Trophoblast cell (in vitro differentiated cells and primary cell): ENCODE results near the gene RPS28.
A peak's percentile ranks its signal among the peaks of the same experiment; 100 is the strongest.

ENCODE experiments used
- DNase-seq, 2 donors: peaks; one replicate each; pipeline ENCODE4 v3.0.0-alpha.2; 2016
- H2AFZ ChIP-seq: 2 replicates; pipeline ENCODE4 v1.6.1; 2013; ENCODE audit warnings: low read length, moderate library complexity, mild to moderate bottlenecking; ENCODE audit not compliant: insufficient read depth, poor library complexity
- H2AK5ac ChIP-seq: 2 replicates; pipeline ENCODE4 v1.6.1; 2013; ENCODE audit warnings: mild to moderate bottlenecking, low read length
- H2BK120ac ChIP-seq: 2 replicates; pipeline ENCODE4 v1.6.1; 2013; ENCODE audit warnings: low read length, mild to moderate bottlenecking, moderate library complexity; ENCODE audit not compliant: insufficient read depth, poor library complexity
- H2BK12ac ChIP-seq: 2 replicates; pipeline ENCODE4 v1.6.1; 2013; ENCODE audit warnings: mild to moderate bottlenecking, low read length, moderate library complexity
- H2BK5ac ChIP-seq: 2 replicates; pipeline ENCODE4 v1.6.1; 2013; ENCODE audit warnings: low read length, low read depth, moderate library complexity, mild to moderate bottlenecking; ENCODE audit not compliant: poor library complexity
- H3K14ac ChIP-seq: 2 replicates; pipeline ENCODE4 v1.6.1; 2013; ENCODE audit warnings: mild to moderate bottlenecking, low read length
- H3K18ac ChIP-seq: 2 replicates; pipeline ENCODE4 v1.6.1; 2013; ENCODE audit warnings: mild to moderate bottlenecking, low read length
- H3K23ac ChIP-seq: 2 replicates; pipeline ENCODE4 v1.6.1; 2013; ENCODE audit warnings: low read length
- H3K27ac ChIP-seq: 2 replicates; pipeline ENCODE4 v1.5.1; 2013; ENCODE audit warnings: low read depth, mild to moderate bottlenecking, inconsistent platforms, low read length, moderate library complexity
- H3K27me3 ChIP-seq: 2 replicates; pipeline ENCODE4 v1.6.1; 2013; ENCODE audit warnings: inconsistent platforms, mild to moderate bottlenecking, low read length, moderate library complexity; ENCODE audit not compliant: insufficient read depth
- H3K36me3 ChIP-seq, 2 experiments: 1 replicate in 1 of 2; 2 replicates in 1 of 2; pipeline ENCODE4 v1.6.1; 2013; ENCODE audit warnings: low read length in 2 of 2, mild to moderate bottlenecking in 2 of 2, moderate library complexity in 1 of 2; ENCODE audit not compliant: insufficient read depth in 2 of 2, control insufficient read depth in 1 of 2
- H3K4ac ChIP-seq: 2 replicates; pipeline ENCODE4 v1.6.1; 2013; ENCODE audit warnings: low read depth, mild to moderate bottlenecking, low read length, moderate library complexity
- H3K4me1 ChIP-seq, 2 experiments: 1 replicate in 1 of 2; 2 replicates in 1 of 2; pipeline ENCODE4 v1.6.1; 2013; ENCODE audit warnings: low read length in 2 of 2, mild to moderate bottlenecking in 2 of 2, moderate library complexity in 1 of 2; ENCODE audit not compliant: insufficient read depth in 2 of 2, control insufficient read depth in 1 of 2
- H3K4me2 ChIP-seq: 2 replicates; pipeline ENCODE4 v1.6.1; 2013; ENCODE audit warnings: inconsistent platforms, mild to moderate bottlenecking, low read length, moderate library complexity
- H3K4me3 ChIP-seq: 2 replicates; pipeline ENCODE4 v1.5.1; 2013; ENCODE audit warnings: mild to moderate bottlenecking, low read depth, low read length, inconsistent platforms
- H3K79me1 ChIP-seq: one replicate; pipeline ENCODE4 v1.6.1; 2013; ENCODE audit warnings: low read length
- H3K79me2 ChIP-seq: 2 replicates; pipeline ENCODE4 v1.6.1; 2013; ENCODE audit warnings: low read length, mild to moderate bottlenecking; ENCODE audit not compliant: control insufficient read depth, insufficient read depth, poor library complexity
- H3K9ac ChIP-seq: 2 replicates; pipeline ENCODE4 v1.6.1; 2013; ENCODE audit warnings: mild to moderate bottlenecking, low read length
- H3K9me3 ChIP-seq: 2 replicates; pipeline ENCODE4 v1.6.1; 2013; ENCODE audit warnings: low read depth, mild to moderate bottlenecking, control low read depth, inconsistent platforms, low read length; ENCODE audit not compliant: insufficient read depth
- H4K12ac ChIP-seq: 2 replicates; pipeline ENCODE4 v1.6.1; 2013; ENCODE audit warnings: low read depth, mild to moderate bottlenecking, low read length, moderate library complexity
- H4K8ac ChIP-seq: 2 replicates; pipeline ENCODE4 v1.6.1; 2013; ENCODE audit warnings: low read depth, mild to moderate bottlenecking, low read length, moderate library complexity
- H4K91ac ChIP-seq: one replicate; pipeline ENCODE4 v1.6.1; 2013; ENCODE audit warnings: low read depth, mild to moderate bottlenecking, low read length, moderate library complexity
- WGBS: extraction: QIAGEN DNeasy Blood & Tissue Kit; methylation state at CpG from one replicate; pipeline ENCODE4 v1.1.7; 2013; ENCODE audit warnings: missing lambda C conversion rate; ENCODE audit not compliant: insufficient read length, insufficient coverage; ENCODE audit errors: extremely low coverage; 5-methylcytosine and 5-hydroxymethylcytosine counted together

RPS28 gene

DNA sequence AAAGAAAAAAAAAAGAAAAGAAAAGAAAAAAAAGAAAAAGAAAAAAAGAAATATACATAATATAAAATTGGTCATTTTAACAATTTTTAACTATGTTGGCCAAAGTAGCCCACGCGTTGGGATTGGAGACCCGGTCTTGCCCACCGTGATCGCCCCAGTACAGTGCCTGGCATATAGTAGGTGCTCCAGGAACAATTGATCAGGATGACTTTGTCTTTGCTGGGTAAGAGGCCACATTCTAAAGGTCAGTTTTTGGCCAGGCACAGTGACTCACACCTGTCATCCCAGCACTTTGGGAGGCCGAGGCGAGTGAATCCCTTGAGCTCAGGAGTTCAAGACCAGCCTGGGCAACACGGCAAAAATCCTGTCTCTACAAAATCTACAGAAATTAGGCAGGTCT, 38.9 kb downstream of the RPS28 start:
- H3K4ac ChIP-seq, result no peak overlapping the region
- no peak overlapping the region for H3K14ac ChIP-seq
- DNase-seq, result no peak
- no peak overlapping the region for H2BK12ac ChIP-seq
- H4K91ac ChIP-seq, result no peak overlapping the region
- no peak overlapping the region for H2BK120ac ChIP-seq
- no peak overlapping the region for H4K12ac ChIP-seq
- no peak overlapping the region for H3K4me2 ChIP-seq
- no peak overlapping the region for H3K23ac ChIP-seq
- no peak overlapping the region for H3K18ac ChIP-seq
- H2AFZ ChIP-seq, result no peak overlapping the region
- peaks cover 5 to 10% of the 10 kb centered on the region in 2 experiments for H3K4me1 ChIP-seq
- H3K27ac ChIP-seq, result no peak overlapping the region
- peaks cover 6% of the 10 kb centered on the region for H3K79me1 ChIP-seq
- peaks cover 6% of the 10 kb centered on the region for H3K9me3 ChIP-seq
- H4K8ac ChIP-seq, result no peak overlapping the region
- no peaks in the 10 kb centered on the region for H3K79me2 ChIP-seq
- H3K9ac ChIP-seq, result no peak overlapping the region
- no peaks in the 10 kb centered on the region for H3K36me3 ChIP-seq
- no CpG with 5 or more reads among the region's 8 CpGs for WGBS
- H2BK5ac ChIP-seq, result no peak overlapping the region
- H3K4me3 ChIP-seq, result no peak overlapping the region
- H3K27me3 ChIP-seq, result peaks cover 6% of the 10 kb centered on the region
- H2AK5ac ChIP-seq, result no peak overlapping the region

DNA sequence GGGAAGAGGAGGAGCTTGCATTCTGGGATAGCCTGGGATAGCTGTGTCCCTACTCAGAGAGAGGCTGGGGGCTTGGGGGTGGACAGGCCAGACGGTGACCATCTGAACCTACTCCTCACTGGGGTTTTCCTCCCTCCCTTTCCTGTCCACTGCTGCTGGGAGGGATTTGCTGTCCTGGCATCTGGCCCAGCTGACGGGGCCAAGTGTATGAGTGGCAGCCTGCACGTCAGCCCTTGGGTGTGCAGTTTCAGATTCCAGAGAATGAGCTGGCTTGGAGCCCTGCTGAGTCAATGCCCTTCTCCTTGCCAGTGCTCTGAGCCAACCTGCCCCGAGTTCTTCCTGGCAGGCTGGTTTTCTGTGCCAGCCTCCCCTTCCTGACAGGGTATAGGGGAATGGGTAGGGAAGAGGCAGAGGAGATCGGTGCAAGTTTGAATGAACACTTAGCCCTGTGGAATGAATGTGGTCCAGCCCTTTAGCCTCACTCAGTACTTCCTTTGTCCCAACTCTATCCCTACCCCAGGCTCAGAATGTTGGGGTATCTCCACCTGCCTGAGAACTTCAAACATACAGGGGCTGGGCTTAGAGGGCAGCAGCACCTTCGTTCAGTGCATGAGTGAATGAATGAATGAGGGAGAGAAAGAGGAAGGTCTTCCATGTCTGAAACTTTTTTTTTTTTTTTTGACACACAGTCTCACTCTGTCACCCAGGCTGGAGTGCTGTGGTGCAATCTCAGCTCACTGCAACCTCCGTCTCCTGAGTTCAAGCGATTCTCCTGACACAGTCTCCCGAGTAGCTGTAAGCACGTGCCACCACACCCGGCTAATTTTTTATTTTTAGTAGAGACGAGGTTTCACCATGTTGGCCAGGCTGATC, 40.9 kb downstream of the RPS28 start:
- peaks cover 9 to 13% of the 10 kb centered on the region in 2 experiments for H3K4me1 ChIP-seq
- no CpG with 5 or more reads among the region's 12 CpGs for WGBS

DNA sequence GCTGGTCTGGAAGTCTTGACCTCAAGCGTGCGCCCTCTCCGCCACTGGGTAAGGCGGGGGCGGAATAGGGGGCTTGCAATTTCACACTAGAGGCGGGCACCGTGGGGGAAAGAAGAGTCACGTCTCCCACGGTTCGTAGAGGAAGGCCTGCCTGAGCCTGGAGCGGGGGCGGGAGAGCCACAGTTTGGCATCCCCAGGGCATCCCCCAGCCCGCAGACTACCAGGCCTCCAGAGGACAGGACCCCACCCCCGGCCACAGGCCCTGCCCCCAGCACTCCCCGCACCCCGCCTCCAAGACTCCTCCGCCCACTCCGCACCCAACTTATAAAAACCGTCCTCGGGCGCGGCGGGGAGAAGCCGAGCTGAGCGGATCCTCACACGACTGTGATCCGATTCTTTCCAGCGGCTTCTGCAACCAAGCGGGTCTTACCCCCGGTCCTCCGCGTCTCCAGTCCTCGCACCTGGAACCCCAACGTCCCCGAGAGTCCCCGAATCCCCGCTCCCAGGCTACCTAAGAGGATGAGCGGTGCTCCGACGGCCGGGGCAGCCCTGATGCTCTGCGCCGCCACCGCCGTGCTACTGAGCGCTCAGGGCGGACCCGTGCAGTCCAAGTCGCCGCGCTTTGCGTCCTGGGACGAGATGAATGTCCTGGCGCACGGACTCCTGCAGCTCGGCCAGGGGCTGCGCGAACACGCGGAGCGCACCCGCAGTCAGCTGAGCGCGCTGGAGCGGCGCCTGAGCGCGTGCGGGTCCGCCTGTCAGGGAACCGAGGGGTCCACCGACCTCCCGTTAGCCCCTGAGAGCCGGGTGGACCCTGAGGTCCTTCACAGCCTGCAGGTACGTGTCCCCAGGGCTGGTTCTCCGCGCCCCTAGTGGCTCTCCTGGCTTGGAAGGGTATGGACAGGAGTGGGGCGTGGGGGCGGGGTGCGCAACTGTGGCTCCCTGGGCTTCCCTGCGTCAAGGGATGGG, 42.8 kb downstream of the RPS28 start, which contains the start of gene ANGPTL4:
Gene ANGPTL4, plus strand, starts transcription at position 353 of the 969 bp plus-strand sequence. Its CDS starts 167 bp downstream, at position 520.
- Histone ChIP-seq H3K79me2 (peaks cover 3% of the 10 kb centered on the region), H3K27me3 (peaks cover 6% of the 10 kb centered on the region), H2AFZ (peak within 1 kb of the TSS; percentile 66), H4K91ac (no peak within 1 kb of the TSS), H2BK120ac (no peak within 1 kb of the TSS), H3K9me3 (peaks cover 13% of the 10 kb centered on the region), H3K79me1 (peaks cover 10% of the 10 kb centered on the region), H3K4me3 (peak within 1 kb of the TSS; percentile 48), H3K18ac (no peak within 1 kb of the TSS), H2BK5ac (no peak within 1 kb of the TSS), H3K14ac (no peak within 1 kb of the TSS), H2BK12ac (no peak within 1 kb of the TSS), H3K4me2 (peak within 1 kb of the TSS; percentile 93), H3K36me3 (no peaks in the 10 kb centered on the region), H3K9ac (no peak within 1 kb of the TSS), H3K27ac (no peak within 1 kb of the TSS), H3K4ac (no peak within 1 kb of the TSS), H2AK5ac (no peak within 1 kb of the TSS), H4K12ac (no peak within 1 kb of the TSS), H4K8ac (peak within 1 kb of the TSS; percentile 25), H3K23ac (no peak within 1 kb of the TSS), H3K4me1 (peaks cover 20 to 26% of the 10 kb centered on the region in 2 experiments)
- DNase-seq, result peak; percentile 70 to 80
- no CpG with 5 or more reads among the region's 81 CpGs for WGBS

More for the DNA sequence above, 40.9 kb downstream of the RPS28 start:
- no peak overlapping the region for H3K4me2 ChIP-seq
- no peak overlapping the region for H4K8ac ChIP-seq
- H2BK12ac ChIP-seq, result peak overlapping the region; percentile 4
- H3K79me1 ChIP-seq, result peaks cover 9% of the 10 kb centered on the region
- DNase-seq, result peak; percentile 94 to 95
- H2AFZ ChIP-seq, result no peak overlapping the region
- H3K4ac ChIP-seq, result no peak overlapping the region
- H3K9ac ChIP-seq, result no peak overlapping the region
- H3K14ac ChIP-seq, result no peak overlapping the region
- no peaks in the 10 kb centered on the region for H3K36me3 ChIP-seq
- H3K27ac ChIP-seq, result no peak overlapping the region
- no peak overlapping the region for H3K18ac ChIP-seq
- no peak overlapping the region for H3K23ac ChIP-seq
- H2AK5ac ChIP-seq, result no peak overlapping the region
- H3K9me3 ChIP-seq, result peaks cover 13% of the 10 kb centered on the region
- no peak overlapping the region for H4K91ac ChIP-seq
- H2BK120ac ChIP-seq, result no peak overlapping the region
- peaks cover 3% of the 10 kb centered on the region for H3K79me2 ChIP-seq
- H4K12ac ChIP-seq, result no peak overlapping the region
- H3K27me3 ChIP-seq, result peaks cover 6% of the 10 kb centered on the region
- H3K4me3 ChIP-seq, result no peak overlapping the region
- H2BK5ac ChIP-seq, result no peak overlapping the region

DNA sequence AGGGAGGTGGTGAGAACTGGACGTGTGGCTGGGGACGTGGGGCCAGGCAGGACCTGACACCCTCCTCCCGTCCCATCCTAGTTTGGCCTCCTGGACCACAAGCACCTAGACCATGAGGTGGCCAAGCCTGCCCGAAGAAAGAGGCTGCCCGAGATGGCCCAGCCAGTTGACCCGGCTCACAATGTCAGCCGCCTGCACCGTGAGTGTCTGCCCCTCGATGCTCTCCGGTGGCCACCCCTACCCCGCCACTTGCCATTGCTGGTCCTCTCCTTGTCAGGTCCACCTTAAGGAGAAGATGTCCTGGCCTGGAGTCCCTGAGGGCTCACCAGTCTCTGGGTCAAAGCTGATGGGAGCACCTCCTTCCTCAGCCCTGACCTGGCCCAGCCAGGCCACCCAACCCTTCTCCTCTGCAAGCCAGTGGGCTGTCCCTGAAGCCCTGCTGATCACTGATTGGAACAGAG, 44.9 kb downstream of the RPS28 start:
- no peak overlapping the region for H3K14ac ChIP-seq
- peak in 1 of 2 donors; percentile 37 for DNase-seq
- no peak overlapping the region for H3K4me2 ChIP-seq
- no peak overlapping the region for H3K18ac ChIP-seq
- H3K9me3 ChIP-seq, result peaks cover 12% of the 10 kb centered on the region
- no peak overlapping the region for H3K4me3 ChIP-seq
- peaks cover 0 to under 1% of the 10 kb centered on the region in 2 experiments for H3K36me3 ChIP-seq
- no CpG with 5 or more reads among the region's 11 CpGs for WGBS
- H2AFZ ChIP-seq, result no peak overlapping the region
- H2AK5ac ChIP-seq, result peak overlapping the region; percentile 45
- H4K91ac ChIP-seq, result peak overlapping the region; percentile 3
- H2BK5ac ChIP-seq, result no peak overlapping the region
- no peak overlapping the region for H4K8ac ChIP-seq
- no peak overlapping the region for H4K12ac ChIP-seq
- H3K27ac ChIP-seq, result no peak overlapping the region
- H2BK12ac ChIP-seq, result peak overlapping the region; percentile 21
- peaks cover 21 to 27% of the 10 kb centered on the region in 2 experiments for H3K4me1 ChIP-seq
- no peak overlapping the region for H2BK120ac ChIP-seq
- no peak overlapping the region for H3K9ac ChIP-seq
- no peak overlapping the region for H3K4ac ChIP-seq
- peaks cover 6% of the 10 kb centered on the region for H3K27me3 ChIP-seq
- H3K79me1 ChIP-seq, result peaks cover 10% of the 10 kb centered on the region
- H3K79me2 ChIP-seq, result peaks cover 3% of the 10 kb centered on the region
- H3K23ac ChIP-seq, result no peak overlapping the region
